Ovary (tissue), 3 donors: ENCODE measurements around the gene PEX7.

Experiments
- EP300 ChIP-seq: sonication (generic); formaldehyde crosslinking; IDR thresholded peaks from one replicate; pipeline ENCODE4 v1.6.1; 2017; ENCODE audit warnings: antibody characterized with exemption
- TF ChIP-seq, protein P1 (sequence below), 3 donors: fragments of 450-650 bp in 2 of 3; fragments of 200-600 bp in 1 of 3; IDR thresholded peaks; one replicate each; pipeline versions ENCODE4 v1.5.1 to v1.8.0; 2016 to 2022; ENCODE audit warnings: antibody characterized with exemption in 3 of 3, mild to moderate bottlenecking in 1 of 3
- donor health status: DM: no; HTN: no; CAD: no.

DNA sequence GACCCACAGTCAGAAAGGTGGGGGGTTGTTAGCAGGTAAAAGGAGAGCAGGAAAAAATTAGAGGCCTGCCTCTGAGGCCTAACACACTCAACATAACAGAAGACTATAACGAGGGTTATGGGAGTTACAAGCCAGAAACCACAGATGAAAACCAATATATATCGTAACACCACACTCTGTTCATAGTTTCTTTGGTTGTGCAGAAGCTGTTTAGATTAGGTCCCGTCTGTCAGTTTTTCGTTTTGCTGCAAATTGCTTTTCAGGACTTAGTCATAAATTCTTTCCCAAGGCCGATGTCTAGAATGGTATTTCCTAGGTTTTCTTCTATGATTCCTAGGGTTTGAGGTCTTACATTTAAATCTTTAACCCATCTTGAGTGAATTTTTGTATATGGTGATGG is 26.4 kb upstream of the PEX7 start:
- TF ChIP-seq, protein P1, sequence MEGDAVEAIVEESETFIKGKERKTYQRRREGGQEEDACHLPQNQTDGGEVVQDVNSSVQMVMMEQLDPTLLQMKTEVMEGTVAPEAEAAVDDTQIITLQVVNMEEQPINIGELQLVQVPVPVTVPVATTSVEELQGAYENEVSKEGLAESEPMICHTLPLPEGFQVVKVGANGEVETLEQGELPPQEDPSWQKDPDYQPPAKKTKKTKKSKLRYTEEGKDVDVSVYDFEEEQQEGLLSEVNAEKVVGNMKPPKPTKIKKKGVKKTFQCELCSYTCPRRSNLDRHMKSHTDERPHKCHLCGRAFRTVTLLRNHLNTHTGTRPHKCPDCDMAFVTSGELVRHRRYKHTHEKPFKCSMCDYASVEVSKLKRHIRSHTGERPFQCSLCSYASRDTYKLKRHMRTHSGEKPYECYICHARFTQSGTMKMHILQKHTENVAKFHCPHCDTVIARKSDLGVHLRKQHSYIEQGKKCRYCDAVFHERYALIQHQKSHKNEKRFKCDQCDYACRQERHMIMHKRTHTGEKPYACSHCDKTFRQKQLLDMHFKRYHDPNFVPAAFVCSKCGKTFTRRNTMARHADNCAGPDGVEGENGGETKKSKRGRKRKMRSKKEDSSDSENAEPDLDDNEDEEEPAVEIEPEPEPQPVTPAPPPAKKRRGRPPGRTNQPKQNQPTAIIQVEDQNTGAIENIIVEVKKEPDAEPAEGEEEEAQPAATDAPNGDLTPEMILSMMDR (IDR thresholded peaks at IDR 0.05): no peak
- TF ChIP-seq EP300: no peak
